ENCODE measurements around the gene ERFE.

ERFE gene

DNA sequence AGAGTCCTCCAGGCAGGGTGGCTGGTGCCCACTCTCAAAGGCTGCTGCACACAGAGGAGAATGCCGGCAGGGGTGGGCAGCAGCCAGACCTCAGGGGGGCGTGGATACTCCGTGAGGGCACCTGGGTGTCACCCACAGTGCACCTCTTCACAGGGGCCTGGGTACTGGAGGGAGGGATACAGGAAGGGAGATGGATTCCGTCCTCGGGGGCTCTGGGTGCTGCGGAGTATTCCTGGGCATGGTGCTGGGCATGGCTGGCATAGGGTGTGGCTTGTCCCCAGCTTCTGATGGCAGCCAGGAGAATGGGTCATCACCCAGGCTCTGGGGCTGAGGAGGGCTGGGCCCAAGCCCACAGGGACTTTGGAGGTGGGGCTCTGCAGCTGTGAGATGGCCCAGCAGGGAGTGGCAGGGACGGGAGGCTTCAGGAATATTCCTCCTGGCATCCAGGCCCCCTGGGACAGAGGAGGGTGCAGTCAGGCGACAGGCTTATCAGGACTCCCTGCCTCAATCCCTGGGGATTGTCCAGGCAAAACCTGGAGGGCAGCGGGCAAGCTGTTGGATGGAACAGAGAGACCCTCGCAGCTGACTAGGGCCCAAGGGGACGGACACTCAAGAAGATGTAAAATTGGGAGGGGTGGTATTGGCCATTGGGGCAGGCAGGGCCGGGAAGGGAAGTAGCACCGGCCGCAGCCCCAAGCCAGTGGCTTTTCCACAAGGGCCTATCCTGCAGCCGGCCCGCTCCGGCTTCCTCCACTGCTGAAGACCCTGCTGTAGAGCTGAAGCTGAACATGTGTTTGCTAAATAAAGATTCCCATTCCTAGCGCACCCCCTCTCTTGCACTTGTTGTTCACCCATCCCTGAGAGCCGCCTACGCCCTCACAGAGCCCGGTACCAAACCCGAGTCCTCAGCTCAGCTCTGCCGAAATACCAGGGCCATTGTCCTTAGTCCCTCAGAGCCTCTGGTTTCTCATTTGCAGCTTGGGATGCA, 26.0 kb upstream of the ERFE start:
- no peaks in the 10 kb centered on the region for H3K27me3 Mint-ChIP-seq
- H3K9me3 Mint-ChIP-seq, result no peaks in the 10 kb centered on the region
- no peaks in the 10 kb centered on the region for H3K4me1 Mint-ChIP-seq
- no peak overlapping the region for H3K27ac Mint-ChIP-seq
- no peak for DNase-seq
- H3K4me3 Mint-ChIP-seq, result no peak overlapping the region
- peak; percentile 11 for ATAC-seq

DNA sequence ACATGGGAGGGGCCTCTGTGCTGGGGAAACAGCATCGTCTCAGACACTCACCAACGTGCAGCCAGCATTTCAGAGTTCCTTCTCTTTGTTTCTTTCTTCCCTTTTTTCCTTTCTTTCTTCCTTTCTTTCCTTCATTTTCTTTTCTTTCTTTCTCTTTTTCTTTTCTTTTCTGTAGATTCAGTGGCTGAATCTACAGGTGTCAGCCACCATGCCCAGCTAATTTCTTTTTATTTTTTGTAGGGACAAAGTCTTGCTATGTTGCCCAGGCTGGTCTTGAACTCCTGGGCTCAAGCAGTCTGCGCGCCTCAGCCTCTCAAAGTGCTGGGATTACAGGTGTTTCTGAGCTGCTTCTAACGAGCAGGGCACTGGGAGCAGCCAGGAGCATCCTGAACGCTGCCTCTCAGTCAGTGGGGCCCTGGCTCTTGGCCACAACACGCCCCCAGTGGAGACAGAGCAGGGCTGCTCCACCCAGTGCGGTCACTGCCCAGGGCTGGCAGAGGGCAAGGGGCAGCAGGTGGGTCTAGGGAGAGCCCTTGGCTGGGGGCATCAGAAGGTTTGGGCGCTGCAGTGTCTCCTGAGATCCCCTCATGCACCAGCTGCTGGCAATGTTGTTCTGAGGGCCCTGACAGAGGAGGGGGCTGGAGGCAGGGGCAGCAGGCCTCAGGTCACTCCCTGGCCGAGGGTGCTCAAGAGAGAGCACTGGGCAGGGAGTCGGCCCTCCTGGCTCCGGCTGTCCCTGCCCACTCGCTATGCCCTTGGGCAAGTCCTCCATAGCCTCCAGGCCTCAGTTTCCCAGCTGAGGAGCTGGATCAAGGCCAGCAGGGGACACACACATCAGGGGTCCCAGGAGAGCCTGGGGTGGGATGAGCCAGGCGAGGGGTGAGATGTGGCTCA, 25.0 kb upstream of the ERFE start:
- Mint-ChIP-seq H3K4me1 (no peaks in the 10 kb centered on the region), H3K27me3 (no peaks in the 10 kb centered on the region), H3K4me3 (no peak overlapping the region), H3K9me3 (no peaks in the 10 kb centered on the region), H3K27ac (no peak overlapping the region)
- ATAC-seq (no peak), DNase-seq (no peak)

DNA sequence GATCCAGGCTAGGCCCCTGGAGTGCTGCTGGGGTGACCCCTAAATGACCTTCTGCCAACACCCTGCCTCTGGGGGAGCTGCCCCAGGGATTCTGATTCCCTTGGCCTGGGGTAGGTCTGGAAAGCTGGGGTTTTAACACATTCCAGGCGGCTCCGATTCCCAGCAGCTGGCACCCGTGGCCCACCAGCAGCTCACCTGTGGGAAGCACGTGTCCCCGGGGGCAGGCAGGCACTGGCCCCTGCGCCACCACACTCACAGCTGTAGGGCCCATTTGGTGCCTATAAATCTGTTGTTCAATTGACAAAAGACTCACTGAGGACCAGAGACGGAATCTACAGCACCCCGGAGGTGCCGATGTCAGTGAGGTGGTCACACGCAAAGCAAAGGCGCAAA, 24.4 kb upstream of the ERFE start:
- ATAC-seq (no peak), DNase-seq (no peak)
- no peaks in the 10 kb centered on the region for H3K4me1 Mint-ChIP-seq
- no peak overlapping the region for H3K27ac Mint-ChIP-seq
- no peaks in the 10 kb centered on the region for H3K27me3 Mint-ChIP-seq
- H3K4me3 Mint-ChIP-seq, result no peak overlapping the region
- no peaks in the 10 kb centered on the region for H3K9me3 Mint-ChIP-seq

DNA sequence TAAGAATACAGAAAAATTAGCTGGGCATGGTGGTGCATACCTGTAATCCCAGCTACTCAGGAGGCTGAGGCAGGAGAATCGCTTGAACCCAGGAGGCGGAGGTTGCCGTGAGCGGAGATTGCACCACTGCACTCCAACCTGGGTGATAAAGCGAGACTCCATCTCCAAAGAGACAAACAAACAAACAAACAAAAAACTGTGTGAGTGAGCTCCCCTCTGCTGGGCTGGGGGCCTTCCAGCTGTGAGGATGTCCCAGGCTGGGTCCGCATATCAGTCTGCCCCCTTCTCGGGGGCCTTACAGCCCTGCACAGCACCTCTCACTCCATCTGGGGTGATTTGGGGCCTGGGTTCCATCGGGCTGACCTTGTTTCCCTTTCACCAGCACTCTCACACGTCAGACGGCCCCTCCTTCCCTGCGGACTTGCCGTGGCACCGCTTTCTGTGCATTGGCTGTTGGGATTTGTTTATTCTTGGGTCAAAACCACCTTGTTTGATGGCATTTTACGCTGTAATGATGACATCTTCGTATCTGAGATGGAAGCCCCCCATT, 23.1 kb upstream of the ERFE start:
- Mint-ChIP-seq H3K4me1 (no peaks in the 10 kb centered on the region), H3K4me3 (no peak overlapping the region), H3K27me3 (no peaks in the 10 kb centered on the region), H3K27ac (no peak overlapping the region), H3K9me3 (no peaks in the 10 kb centered on the region)
- DNase-seq, result no peak
- ATAC-seq, result no peak

DNA sequence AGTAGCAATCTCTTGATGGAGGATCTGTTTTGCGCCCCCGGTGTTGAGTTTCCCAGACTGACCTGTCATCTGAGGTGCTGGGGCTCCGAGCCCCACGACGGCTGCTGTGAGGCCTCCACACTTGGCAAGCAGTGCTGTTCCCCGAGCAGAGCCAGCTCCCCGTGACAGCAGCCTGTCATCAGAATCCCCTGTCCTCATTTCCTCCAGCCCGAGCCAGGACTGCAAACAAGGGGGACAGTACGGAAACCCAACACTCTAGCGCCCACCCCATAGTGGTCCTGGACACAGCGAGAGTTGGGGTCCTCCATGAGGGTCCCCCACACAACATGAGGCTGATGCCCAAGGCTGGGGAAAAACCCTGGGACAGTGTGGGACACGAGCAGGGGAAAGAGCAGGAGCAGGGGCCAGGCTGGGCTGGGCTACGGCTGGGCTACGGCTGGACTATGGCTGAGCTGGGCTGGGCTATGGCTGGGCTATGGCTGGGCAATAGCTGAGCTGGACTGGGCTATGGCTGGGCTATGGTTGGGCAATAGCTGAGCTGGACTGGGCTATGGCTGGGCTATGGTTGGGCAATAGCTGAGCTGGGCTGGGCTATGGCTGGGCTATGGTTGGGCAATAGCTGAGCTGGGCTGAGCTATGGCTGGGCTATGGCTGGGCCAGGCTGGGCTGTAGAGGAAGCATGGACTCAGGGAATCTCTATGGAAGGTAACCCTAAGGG, 21.8 kb upstream of the ERFE start:
- Mint-ChIP-seq H3K27me3 (no peaks in the 10 kb centered on the region), H3K27ac (no peak overlapping the region), H3K4me1 (peaks cover 10% of the 10 kb centered on the region), H3K9me3 (no peaks in the 10 kb centered on the region), H3K4me3 (no peak overlapping the region)
- DNase-seq (no peak), ATAC-seq (no peak)

DNA sequence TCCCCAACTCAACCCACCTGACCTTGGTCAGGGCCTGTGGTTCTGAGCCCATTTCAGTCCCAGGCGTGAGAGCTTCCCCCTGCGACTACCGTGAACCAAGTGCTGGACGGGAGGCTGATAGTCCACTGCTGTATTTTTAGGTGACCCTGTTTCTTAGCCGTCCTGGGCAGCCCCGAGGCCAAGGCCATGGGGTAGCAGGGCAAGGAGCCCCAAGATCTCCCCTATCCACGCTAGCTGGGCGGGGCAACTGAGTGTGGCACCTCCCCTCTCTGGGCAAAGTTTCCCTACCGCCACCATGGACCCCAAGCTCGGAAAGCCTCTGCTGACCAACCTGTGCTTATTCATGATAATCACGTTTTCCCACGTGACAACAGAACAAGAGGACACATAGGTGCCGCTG, 20.9 kb upstream of the ERFE start:
- no peak overlapping the region for H3K4me3 Mint-ChIP-seq
- ATAC-seq (no peak), DNase-seq (no peak)
- H3K9me3 Mint-ChIP-seq, result no peaks in the 10 kb centered on the region
- no peaks in the 10 kb centered on the region for H3K27me3 Mint-ChIP-seq
- no peak overlapping the region for H3K27ac Mint-ChIP-seq
- peaks cover 11% of the 10 kb centered on the region for H3K4me1 Mint-ChIP-seq

DNA sequence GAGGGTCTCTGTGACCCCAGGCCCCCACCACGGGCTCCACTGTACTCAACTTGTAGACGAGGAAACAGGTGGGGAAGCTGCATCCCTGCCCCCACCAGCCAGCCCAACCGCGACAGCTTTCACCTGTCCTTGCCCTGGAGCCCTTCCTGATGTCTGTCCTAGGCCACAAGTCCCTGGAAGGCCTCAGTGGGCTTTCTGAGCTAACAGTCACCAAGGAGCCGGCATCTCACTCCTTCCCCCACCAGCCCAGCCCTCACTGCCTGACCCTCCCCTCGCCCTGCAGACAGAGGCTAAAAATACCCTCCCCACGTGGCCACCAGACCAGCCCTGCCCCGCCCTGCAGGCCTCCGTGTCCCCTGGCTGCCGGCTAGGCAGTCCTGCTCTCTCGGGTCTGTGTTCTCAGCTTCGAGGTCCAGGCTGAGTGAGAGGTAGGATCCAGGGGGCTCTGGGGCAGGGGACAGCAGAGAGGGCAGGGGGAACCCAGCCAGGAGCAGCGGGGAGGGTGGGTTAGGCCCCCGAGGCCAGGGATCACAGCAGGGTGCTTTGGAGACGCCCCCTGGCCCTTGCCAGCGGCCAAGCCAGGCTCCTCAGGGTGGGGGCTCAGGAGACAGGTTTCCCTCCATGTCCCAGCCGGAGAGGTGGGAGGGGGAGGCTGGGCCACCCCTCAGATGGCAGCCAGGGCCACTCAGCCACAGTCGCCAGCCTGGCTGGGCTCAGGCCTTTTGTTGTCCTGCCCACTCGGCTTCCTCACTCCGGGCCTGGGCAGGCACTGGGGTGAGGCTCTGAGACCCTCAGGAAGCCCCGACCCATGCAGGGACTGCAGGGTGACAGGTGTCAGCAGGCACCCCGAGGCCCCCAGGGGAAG, 20.2 kb upstream of the ERFE start, which contains the start of gene KLHL30:
KLHL30 (plus strand) TSS at position 338 of the 865 bp plus-strand sequence. CDS start 2,087 bp downstream, outside the sequence.
- no peaks in the 10 kb centered on the region for H3K27me3 Mint-ChIP-seq
- peak within 1 kb of the TSS in 1 of 2 donors; percentile 54 for H3K4me3 Mint-ChIP-seq
- H3K27ac Mint-ChIP-seq, result no peak within 1 kb of the TSS
- DNase-seq, result no peak
- ATAC-seq, result peak; percentile 6
- H3K4me1 Mint-ChIP-seq, result peaks cover 14% of the 10 kb centered on the region
- H3K9me3 Mint-ChIP-seq, result no peaks in the 10 kb centered on the region

DNA sequence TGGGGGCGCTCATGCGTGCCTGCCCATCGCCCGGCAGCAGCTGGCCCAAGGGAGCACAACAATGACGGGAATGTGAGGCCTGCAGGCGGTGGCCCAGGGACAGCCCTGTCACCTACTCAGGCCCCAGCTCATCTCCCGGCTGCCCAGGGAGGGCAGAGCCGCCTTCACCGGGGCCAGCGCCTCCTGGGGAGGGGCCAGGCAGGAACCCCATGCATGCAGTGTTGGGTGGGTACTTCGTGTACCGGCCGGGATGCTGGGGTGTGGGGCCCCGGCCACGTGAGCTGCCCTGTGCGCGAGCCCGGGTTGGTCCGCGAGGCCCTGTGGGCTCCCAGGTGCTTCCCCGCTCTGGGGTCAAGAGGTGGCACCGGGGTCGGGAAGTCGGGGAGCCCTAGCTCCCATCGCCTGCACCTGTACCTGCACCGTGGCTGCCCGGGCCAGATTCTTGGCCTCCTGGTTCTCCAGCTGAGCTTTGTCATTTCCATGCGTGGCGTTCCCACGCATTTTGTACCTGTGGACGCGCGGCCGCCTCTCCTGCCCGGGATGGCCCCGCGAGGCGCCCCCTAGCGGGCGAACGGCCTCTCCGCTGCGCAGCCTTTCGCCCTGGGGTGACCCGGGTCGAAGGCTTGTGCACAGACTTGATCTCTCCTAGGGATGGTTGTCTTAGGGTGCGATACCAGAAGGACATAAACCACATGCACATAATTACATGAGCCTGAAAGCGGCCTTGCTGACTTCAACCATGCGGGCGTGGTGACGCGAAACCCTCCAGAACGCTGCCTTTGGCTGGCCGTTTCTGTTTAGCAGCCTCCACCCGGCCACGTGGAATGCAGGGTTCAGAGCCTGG, 19.4 kb upstream of the ERFE start:
- H3K27ac Mint-ChIP-seq, result no peak overlapping the region
- ATAC-seq, result peak; percentile 51
- no peaks in the 10 kb centered on the region for H3K27me3 Mint-ChIP-seq
- H3K9me3 Mint-ChIP-seq, result no peaks in the 10 kb centered on the region
- peaks cover 18% of the 10 kb centered on the region for H3K4me1 Mint-ChIP-seq
- DNase-seq, result peak in 1 of 2 donors; percentile 42
- H3K4me3 Mint-ChIP-seq, result peak overlapping the region in 1 of 2 donors; percentile 54

DNA sequence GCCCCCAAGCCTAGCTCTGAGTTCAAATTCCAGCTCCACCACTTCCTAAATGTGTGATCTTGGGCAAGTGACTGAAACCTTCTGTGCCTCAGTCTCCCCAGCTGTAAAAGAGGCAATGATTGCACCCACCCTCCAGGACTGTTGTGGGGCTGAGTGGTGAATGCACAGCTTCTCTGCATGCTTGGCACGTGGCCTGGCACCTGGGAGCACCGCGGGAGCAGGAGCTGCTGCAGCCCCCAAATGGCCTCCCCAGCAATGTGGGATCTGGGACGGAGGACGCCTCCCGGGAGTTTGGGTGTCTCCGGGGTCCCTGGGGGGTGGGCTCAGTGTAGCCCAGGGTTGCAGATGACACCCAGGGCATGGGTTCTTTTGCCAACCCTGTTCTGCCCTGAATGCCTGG, 18.7 kb upstream of the ERFE start:
- H3K27me3 Mint-ChIP-seq, result no peaks in the 10 kb centered on the region
- no peak for DNase-seq
- ATAC-seq, result no peak
- peaks cover 18% of the 10 kb centered on the region for H3K4me1 Mint-ChIP-seq
- H3K9me3 Mint-ChIP-seq, result no peaks in the 10 kb centered on the region
- H3K27ac Mint-ChIP-seq, result no peak overlapping the region
- no peak overlapping the region for H3K4me3 Mint-ChIP-seq

DNA sequence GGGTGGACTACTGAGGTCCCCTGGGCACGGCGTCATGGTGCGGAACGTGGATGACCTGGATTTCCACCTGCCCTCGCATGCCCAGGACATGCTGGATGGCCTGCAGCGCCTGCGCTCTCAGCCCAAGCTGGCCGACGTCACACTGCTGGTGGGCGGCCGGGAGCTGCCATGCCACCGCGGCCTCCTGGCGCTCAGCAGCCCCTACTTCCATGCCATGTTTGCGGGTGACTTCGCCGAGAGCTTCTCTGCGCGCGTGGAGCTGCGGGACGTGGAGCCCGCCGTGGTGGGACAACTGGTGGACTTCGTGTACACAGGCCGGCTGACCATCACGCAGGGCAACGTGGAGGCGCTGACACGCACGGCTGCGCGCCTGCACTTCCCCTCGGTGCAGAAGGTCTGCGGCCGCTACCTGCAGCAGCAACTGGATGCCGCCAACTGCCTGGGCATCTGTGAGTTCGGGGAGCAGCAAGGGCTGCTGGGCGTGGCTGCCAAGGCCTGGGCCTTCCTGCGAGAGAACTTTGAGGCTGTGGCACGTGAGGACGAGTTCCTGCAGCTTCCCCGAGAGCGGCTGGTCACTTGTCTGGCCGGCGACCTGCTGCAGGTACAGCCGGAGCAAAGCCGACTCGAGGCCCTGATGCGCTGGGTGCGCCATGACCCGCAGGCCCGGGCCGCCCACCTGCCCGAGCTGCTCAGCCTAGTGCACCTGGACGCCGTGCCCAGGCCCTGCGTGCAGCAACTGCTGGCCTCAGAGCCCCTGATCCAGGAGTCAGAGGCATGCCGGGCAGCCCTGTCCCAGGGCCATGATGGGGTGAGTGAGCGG, 17.8 kb upstream of the ERFE start:
- no peak overlapping the region for H3K27ac Mint-ChIP-seq
- DNase-seq, result no peak
- H3K9me3 Mint-ChIP-seq, result no peaks in the 10 kb centered on the region
- ATAC-seq, result no peak
- H3K4me1 Mint-ChIP-seq, result peaks cover 18% of the 10 kb centered on the region
- H3K27me3 Mint-ChIP-seq, result no peaks in the 10 kb centered on the region
- no peak overlapping the region for H3K4me3 Mint-ChIP-seq

DNA sequence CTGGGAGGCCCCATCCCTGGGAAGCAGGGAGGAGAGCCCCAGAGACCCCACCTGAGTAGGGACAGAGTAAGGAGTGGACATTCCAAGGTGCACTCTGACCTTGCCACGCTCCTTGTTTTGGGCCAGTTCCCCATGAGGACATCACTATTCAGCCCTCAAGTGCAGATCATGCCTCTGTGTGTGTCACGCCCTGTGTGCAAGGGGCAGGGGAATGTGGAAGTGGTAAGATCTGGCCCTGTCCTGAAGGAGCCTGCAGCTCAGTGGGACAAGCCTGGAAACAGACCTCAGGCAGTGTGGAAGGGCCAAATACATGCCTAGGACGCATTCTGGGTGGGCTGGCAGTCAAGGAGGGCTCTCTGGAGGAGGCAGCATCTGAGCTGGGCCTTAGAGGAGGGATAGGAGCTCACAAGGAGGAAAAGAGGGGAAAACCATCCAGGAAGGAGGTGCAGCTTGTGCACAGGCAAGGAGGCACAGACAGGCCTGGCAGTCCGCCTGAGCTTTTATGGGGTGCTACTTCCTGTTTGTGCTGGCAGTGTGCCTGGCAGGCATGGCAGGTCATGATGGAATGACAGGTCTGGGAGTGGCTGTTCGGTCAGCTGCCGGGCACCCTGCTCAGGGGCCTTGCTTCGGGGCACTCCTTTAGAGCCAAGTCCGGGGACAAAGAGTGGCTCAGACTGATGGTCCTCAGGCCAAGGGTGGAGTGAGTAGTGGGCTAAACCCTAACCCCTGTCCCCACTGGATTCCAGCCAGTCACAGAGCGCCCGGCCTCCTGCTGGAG, 17.0 kb upstream of the ERFE start:
- no peaks in the 10 kb centered on the region for H3K9me3 Mint-ChIP-seq
- no peaks in the 10 kb centered on the region for H3K27me3 Mint-ChIP-seq
- peaks cover 18% of the 10 kb centered on the region for H3K4me1 Mint-ChIP-seq
- no peak overlapping the region for H3K4me3 Mint-ChIP-seq
- ATAC-seq (no peak), DNase-seq (no peak)
- H3K27ac Mint-ChIP-seq, result peak overlapping the region in 1 of 2 donors; percentile 27

DNA sequence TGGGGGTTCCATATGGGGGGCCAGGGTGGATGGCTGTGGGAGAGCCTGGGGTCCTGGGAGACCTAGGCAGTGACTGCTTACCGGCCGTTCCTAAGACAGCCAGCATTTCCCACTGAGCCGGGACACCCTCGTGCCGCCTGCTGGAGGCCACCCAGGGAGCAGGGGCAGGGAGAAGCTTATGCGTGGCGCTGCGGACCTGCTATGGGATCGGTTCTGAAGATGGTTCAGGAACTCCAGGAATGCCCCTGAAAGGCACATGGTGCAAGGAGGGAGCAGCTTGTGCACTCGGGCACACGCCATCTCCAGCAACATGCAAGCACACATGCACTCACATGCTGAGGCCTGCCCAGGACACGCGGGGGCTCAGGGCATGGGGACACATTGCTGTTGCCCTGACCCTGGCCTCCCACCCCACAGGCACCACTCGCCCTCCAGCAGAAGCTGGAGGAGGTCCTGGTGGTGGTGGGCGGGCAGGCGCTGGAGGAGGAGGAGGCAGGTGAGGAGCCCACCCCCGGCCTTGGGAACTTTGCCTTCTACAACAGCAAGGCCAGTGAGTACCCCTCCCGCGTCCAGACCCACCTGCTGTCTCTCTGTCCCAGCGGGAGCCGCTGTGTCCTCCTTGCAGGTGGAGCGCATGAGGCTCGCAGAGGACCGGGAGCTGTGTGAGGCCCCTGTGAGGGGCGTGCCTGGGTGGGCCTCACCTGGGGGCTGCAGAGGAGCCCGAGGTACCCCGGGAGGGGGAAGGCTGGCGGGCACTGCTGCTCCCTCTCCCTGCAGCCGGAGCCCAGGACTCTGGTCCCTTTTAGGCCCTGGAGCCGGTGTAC, 16.2 kb upstream of the ERFE start:
- no peaks in the 10 kb centered on the region for H3K27me3 Mint-ChIP-seq
- H3K27ac Mint-ChIP-seq, result peak overlapping the region in 1 of 2 donors; percentile 80
- ATAC-seq (no peak), DNase-seq (no peak)
- no peaks in the 10 kb centered on the region for H3K9me3 Mint-ChIP-seq
- H3K4me1 Mint-ChIP-seq, result peaks cover 18% of the 10 kb centered on the region
- H3K4me3 Mint-ChIP-seq, result no peak overlapping the region
